Panc1 (cell line): Measurements from ENCODE around the gene MST1. TPM values are rescaled to one million over a fixed set of nuclear protein-coding genes. Genes with fewer than 3 reads are reported as not detected.

Experiments
- ATAC-seq: fragments of 200-7000 bp; cut with Tn5 transposase; 2 replicates; pipeline ENCODE4 v1.9.1; 2020; ENCODE audit warnings: mild to moderate bottlenecking, moderate library complexity
- BruUV-seq: library from RNA; stranded (reverse); fragments of 400-500 nt; replicated peaks from 2 replicates; lab custom pipeline; 2021; lab: Mats Ljungman, UMichigan
- CTCF ChIA-PET: fragments of 300-600 bp; sonication (Branson Sonifier 250); formaldehyde crosslinking; loops from one replicate; lab custom pipeline; 2022; ENCODE audit warnings: antibody characterized with exemption; lab: Charles Lee
- POLR2A ChIA-PET: fragments of 300-600 bp; sonication (Branson Sonifier 250); formaldehyde crosslinking; loops from one replicate; lab custom pipeline; 2022; ENCODE audit warnings: antibody characterized with exemption; lab: Charles Lee
- DNase-seq: peaks from one replicate; pipeline ENCODE4 v3.0.0-alpha.2; 2010; ENCODE audit warnings: low read depth, low spot score
- H3K27ac ChIP-seq: 2 replicates; pipeline ENCODE4 v1.5.1; 2011; ENCODE audit warnings: mild to moderate bottlenecking, low read length, inconsistent platforms
- H3K27me3 ChIP-seq: fragments of 200-500 bp; sonication (Bioruptor generic); 2 replicates; pipeline ENCODE4 v1.6.0; 2014; ENCODE audit warnings: low read length, inconsistent platforms; ENCODE audit not compliant: control insufficient read depth, insufficient read depth
- H3K36me3 ChIP-seq: fragments of 200-500 bp; sonication (Bioruptor generic); 2 replicates; pipeline ENCODE4 v1.5.1; 2014; ENCODE audit warnings: inconsistent platforms, mild to moderate bottlenecking, low read length, moderate library complexity; ENCODE audit not compliant: control insufficient read depth, insufficient read depth
- H3K4me1 ChIP-seq: 2 replicates; pipeline ENCODE4 v1.5.1; 2011; ENCODE audit warnings: inconsistent platforms, mild to moderate bottlenecking, low read length, moderate library complexity; ENCODE audit not compliant: control insufficient read depth, insufficient read depth
- H3K4me3 ChIP-seq, 2 experiments: 2 replicates each; pipeline ENCODE4 v1.5.1; 2011 to 2012; ENCODE audit warnings: low read depth in 2 of 2, low read length in 2 of 2, mild to moderate bottlenecking in 2 of 2, inconsistent platforms in 1 of 2, moderate library complexity in 1 of 2
- H3K9me3 ChIP-seq: fragments of 200-500 bp; sonication (Bioruptor generic); 2 replicates; pipeline ENCODE4 v1.5.1; 2014; ENCODE audit warnings: low read depth, mild to moderate bottlenecking, inconsistent platforms, low read length, moderate library complexity; ENCODE audit not compliant: control insufficient read depth, insufficient read depth
- CTCF ChIP-seq: fragments of 450-650 bp; IDR thresholded peaks from 2 replicates; pipeline ENCODE4 v1.5.1; 2017; ENCODE audit warnings: mild to moderate bottlenecking
- POLR2AphosphoS5 ChIP-seq: IDR thresholded peaks from 2 replicates; pipeline ENCODE4 v1.6.1; 2012; ENCODE audit warnings: mild to moderate bottlenecking, low read depth, low read length, moderate library complexity
- SIN3A ChIP-seq: IDR thresholded peaks from 2 replicates; pipeline ENCODE4 v1.6.1; 2012; ENCODE audit warnings: low read depth, mild to moderate bottlenecking, low read length, moderate library complexity, borderline replicate concordance; ENCODE audit not compliant: insufficient read depth
- TCF7L2 ChIP-seq: IDR thresholded peaks from 2 replicates; pipeline ENCODE4 v1.6.1; 2011; ENCODE audit warnings: mild to moderate bottlenecking, low read depth, low read length, inconsistent platforms
- in situ Hi-C: cut with HindIII; loops from 2 replicates; pipeline ENCODE4 v1.10.0; 2016; ENCODE audit warnings: low sequenced_read_pairs, low pct_unique_long_range_greater_than_20kb
- intact Hi-C: fragments of 100-400 bp; cut with micrococcal nuclease; formaldehyde crosslinking; loops from one replicate; pipeline ENCODE4 v1.10.0; 2022; ENCODE audit not compliant: unreplicated experiment
- total RNA-seq: library from RNA; stranded (reverse); gene quantifications from one replicate; pipeline ENCODE4 v1.2.1, GENCODE V29; 2021; ENCODE audit not compliant: unreplicated experiment
- TF ChIP-seq, protein P1 (sequence below), 2 experiments: IDR thresholded peaks; 2 replicates each; pipeline ENCODE4 v1.6.1; 2011 to 2012; ENCODE audit warnings: low read depth in 2 of 2, control low read depth in 1 of 2, low read length in 1 of 2, mild to moderate bottlenecking in 1 of 2, moderate library complexity in 1 of 2; ENCODE audit not compliant: insufficient read depth in 1 of 2

MST1 gene
- total RNA-seq, 1 experiment from 2014 or later = 14.0 TPM

- intact Hi-C loops = no loop called here
- Histone ChIP-seq H3K36me3 (no peaks in the 10 kb centered on the region), H3K27me3 (no peaks in the 10 kb centered on the region), H3K9me3 (no peaks in the 10 kb centered on the region), H3K4me1 (no peaks in the 10 kb centered on the region), H3K27ac (no peak overlapping the region), H3K4me3 (no peak overlapping the region)
- DNase-seq = no peak
- in situ Hi-C loops = no loop called here
- BruUV-seq = no TSS peak
- ChIA-PET POLR2A (interaction anchor here (0.6 kb wide), 1 partner anchor 194 kb away, joined by 3 read pairs; no protein-coding TSS in a partner anchor), CTCF (interaction anchor here (0.6 to 1.1 kb wide), 3 partner anchors 86 to 161 kb away, joined by 3 to 6 read pairs (median 4); partner anchors contain the start of gene IP6K1)
- no peak for ATAC-seq
- no peak for TF ChIP-seq TCF7L2
- TF ChIP-seq CTCF = no peak; the same call in 1 of the 2 replicates
- TF ChIP-seq POLR2AphosphoS5 = no peak
- TF ChIP-seq, protein P1, sequence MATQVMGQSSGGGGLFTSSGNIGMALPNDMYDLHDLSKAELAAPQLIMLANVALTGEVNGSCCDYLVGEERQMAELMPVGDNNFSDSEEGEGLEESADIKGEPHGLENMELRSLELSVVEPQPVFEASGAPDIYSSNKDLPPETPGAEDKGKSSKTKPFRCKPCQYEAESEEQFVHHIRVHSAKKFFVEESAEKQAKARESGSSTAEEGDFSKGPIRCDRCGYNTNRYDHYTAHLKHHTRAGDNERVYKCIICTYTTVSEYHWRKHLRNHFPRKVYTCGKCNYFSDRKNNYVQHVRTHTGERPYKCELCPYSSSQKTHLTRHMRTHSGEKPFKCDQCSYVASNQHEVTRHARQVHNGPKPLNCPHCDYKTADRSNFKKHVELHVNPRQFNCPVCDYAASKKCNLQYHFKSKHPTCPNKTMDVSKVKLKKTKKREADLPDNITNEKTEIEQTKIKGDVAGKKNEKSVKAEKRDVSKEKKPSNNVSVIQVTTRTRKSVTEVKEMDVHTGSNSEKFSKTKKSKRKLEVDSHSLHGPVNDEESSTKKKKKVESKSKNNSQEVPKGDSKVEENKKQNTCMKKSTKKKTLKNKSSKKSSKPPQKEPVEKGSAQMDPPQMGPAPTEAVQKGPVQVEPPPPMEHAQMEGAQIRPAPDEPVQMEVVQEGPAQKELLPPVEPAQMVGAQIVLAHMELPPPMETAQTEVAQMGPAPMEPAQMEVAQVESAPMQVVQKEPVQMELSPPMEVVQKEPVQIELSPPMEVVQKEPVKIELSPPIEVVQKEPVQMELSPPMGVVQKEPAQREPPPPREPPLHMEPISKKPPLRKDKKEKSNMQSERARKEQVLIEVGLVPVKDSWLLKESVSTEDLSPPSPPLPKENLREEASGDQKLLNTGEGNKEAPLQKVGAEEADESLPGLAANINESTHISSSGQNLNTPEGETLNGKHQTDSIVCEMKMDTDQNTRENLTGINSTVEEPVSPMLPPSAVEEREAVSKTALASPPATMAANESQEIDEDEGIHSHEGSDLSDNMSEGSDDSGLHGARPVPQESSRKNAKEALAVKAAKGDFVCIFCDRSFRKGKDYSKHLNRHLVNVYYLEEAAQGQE (IDR thresholded peaks at IDR 0.05; ENCODE audit: insufficient read depth in 1 of 2, low read depth in 2 of 2, low read length in 1 of 2) = no peak
- no peak for TF ChIP-seq SIN3A
Observed at GRCh38 chr3:49700453-49701128, 11.3 kb upstream of the MST1 start.

GRCh38 chr3:49700014-49700413 lies 10.7 kb upstream of the MST1 start:
- in situ Hi-C loops = no loop called here
- CTCF ChIA-PET = no interaction called here
- no peak overlapping the region for H3K27ac ChIP-seq

More at GRCh38 chr3:49700014-49700413, 10.7 kb upstream of the MST1 start:
- ATAC-seq (no peak), DNase-seq (no peak)
- BruUV-seq = no TSS peak
- Histone ChIP-seq H3K36me3 (no peaks in the 10 kb centered on the region), H3K4me3 (no peak overlapping the region), H3K9me3 (no peaks in the 10 kb centered on the region), H3K27me3 (no peaks in the 10 kb centered on the region), H3K4me1 (no peaks in the 10 kb centered on the region)
- intact Hi-C loops = no loop called here
- POLR2A ChIA-PET = no interaction called here
- TF ChIP-seq, protein P1 (IDR thresholded peaks at IDR 0.05; ENCODE audit: insufficient read depth in 1 of 2, low read depth in 2 of 2, low read length in 1 of 2) = no peak
- TF ChIP-seq SIN3A = no peak
- no peak for TF ChIP-seq TCF7L2
- no peak for TF ChIP-seq CTCF
- TF ChIP-seq POLR2AphosphoS5 = no peak
